GM12875 (cell line): ENCODE measurements around the gene KRT4.

ENCODE experiments used
- H3K4me3 ChIP-seq: one replicate; pipeline ENCODE4 v1.5.1; 2011; ENCODE audit warnings: low read depth, low read length, control low read depth
- CTCF ChIP-seq: IDR thresholded peaks from 2 replicates; pipeline ENCODE4 v1.5.1; 2011; ENCODE audit warnings: low read depth, mild to moderate bottlenecking, control low read depth, inconsistent platforms, low read length, moderate library complexity, borderline replicate concordance; ENCODE audit not compliant: insufficient read depth

The KRT4 gene

DNA sequence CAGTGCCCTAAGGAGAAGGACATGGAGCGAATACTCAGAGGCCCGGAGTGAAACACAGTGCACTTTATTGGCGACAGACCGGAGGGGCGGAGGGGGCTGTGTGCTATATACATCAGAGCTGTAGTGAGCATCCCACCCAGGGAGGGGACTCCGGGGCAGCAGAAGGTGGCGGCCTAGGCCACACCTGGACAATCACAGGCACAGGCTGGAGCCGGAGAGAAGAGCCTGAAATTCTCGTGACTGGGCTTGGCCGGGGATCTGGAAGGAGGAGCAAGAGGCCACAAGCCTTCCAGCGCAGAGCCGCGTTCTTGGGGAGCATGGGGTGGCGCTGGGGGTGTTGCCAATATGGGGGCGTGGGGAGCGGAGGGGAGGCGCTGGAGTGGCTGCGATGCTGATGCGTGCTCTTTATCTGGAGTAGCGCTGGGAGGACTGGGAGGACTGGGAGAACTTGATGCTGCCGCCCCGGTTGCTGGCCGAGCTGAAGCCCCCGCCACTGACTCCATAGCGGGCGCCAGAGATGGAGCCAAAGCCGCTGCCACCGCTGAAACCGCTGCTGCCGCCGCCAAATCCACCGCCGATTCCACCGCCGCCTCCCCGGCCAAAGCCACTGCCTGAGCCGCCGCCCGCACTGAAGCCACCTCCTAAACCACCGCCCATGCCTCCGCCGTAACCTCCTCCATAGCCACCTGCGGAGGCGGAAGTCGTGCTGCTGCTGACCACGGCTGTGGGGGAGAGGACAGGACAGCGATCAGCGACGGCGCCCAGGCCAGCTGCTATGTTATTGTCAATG, 24.1 kb downstream of the KRT4 start:
- TF ChIP-seq CTCF = no peak

GRCh38 chr12:52788876-52789636, 24.9 kb downstream of the KRT4 start:
- no peak overlapping the region for H3K4me3 ChIP-seq
- no peak for TF ChIP-seq CTCF

More for the DNA sequence above, 24.1 kb downstream of the KRT4 start:
- no peak overlapping the region for H3K4me3 ChIP-seq

DNA sequence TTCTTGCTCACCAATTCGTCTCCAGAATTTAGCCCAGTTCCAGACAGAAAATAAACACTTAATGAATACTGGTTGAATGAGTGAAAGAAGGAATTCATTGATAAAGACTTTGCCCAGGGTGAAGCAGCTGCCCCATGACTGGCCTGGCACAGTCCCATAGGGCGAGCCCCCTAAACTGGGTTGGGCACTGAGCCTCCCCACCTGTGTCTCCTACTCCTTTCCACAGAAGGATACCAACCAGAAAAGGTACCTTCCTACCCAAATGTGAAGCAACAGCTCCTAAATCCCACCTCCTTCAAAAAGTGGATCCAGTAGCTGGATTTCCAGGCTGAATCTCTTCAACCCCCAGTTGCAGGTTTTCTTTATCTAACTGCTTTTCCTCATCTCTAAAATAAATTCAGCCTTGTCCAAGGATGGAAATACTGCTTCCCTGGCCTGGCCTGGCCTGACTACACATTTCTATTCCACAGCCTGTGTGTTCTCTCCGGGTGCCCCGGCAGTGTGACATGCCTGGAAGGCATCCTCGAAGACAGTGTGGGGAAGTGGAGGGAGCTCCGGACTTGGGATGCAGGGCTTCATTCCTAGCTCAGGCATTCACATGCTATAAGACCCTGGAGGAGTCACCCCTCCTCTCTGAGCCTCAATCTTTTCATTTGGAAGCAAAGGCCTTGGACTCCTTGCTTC, 25.6 kb downstream of the KRT4 start:
- no peak for TF ChIP-seq CTCF

GRCh38 chr12:52787324-52788191, 26.4 kb downstream of the KRT4 start:
- no peak for TF ChIP-seq CTCF
- no peak overlapping the region for H3K4me3 ChIP-seq

More for the DNA sequence above, 25.6 kb downstream of the KRT4 start:
- H3K4me3 ChIP-seq = no peak overlapping the region

GRCh38 chr12:52784909-52785308, 29.0 kb downstream of the KRT4 start:
- no peak for TF ChIP-seq CTCF
- H3K4me3 ChIP-seq = no peak overlapping the region

GRCh38 chr12:52783563-52784316, 30.2 kb downstream of the KRT4 start:
- no peak overlapping the region for H3K4me3 ChIP-seq
- no peak for TF ChIP-seq CTCF
